ENCODE results near the gene PAQR6.
A peak's percentile ranks its signal among the peaks of the same experiment; 100 is the strongest.
"Not testable (repeated sequence)": the region's sequence is repeated elsewhere in the genome, so short reads cannot be mapped to it uniquely, and the experiment has no call there.

The PAQR6 gene

DNA sequence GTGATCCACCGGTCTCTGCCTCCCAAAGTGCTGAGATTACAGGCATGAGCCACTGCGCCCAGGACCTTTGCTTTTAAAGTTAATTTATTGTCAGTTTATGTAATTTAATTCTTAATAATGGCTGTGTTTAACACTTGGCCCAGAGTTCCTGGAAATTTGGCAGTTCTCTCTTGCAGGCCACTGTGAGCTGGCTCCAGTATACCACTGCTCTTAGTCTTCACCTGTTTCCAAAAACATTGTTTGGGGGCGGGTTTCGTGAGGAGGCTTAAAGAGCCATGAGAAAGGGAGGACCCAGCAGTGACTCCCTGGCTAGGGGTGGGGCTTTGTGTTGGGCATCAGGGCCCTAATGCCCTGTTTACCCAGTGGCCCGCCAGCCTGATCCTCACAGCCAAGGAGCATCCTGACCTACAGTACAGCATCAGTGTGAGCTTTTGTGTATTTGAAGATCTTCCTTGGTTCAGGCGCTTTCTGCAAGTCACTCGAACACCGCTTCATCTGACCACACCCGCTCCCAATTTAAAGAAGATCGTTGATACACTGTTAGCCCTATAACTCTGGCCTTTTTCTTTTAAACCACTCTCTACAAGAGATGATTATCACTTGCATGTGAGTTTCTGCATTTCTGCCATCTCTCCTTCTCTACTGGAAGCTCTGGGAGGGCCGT lies 17.9 kb downstream of the PAQR6 start:
- DNase-seq = no peak

DNA sequence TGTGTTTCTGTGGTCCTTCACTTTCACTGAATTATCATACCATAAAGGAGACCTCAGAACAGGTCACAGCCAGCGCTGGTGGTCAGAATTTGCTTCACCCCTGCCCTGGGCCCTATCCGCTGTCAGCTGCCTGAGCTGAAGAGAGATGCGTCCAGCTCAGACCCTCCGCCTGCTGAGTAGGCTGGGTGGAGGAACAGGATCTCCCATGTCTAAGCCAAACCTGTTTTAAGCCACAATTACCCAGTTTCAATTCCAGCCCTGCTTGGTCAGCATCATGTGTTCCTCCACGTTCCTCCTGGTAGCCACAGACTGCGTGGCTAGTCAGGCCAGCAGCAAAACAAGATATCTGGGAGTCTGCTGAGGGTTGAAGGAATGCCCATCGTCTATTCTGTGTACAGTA lies 19.4 kb downstream of the PAQR6 start:
- no peak for DNase-seq

DNA sequence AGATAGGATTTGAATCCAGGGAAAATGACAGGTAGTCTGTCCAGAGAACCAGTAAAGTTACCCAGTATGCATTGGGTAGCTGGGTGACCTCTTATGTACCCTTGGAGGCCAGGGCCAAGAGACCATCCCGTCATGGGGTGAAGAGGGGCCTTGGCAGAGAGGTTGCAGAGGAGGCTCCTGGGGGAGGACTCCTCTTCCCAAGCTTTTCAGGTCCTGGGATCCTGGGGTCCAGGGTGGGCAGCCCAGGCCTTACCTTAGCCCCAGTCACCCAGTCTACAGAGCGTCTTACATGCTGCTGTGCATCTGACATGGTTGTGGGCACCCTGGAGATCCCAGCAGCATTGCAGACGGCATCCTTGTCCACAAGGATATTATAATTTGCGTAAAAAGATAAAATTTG lies 21.1 kb downstream of the PAQR6 start:
- DNase-seq = no peak

DNA sequence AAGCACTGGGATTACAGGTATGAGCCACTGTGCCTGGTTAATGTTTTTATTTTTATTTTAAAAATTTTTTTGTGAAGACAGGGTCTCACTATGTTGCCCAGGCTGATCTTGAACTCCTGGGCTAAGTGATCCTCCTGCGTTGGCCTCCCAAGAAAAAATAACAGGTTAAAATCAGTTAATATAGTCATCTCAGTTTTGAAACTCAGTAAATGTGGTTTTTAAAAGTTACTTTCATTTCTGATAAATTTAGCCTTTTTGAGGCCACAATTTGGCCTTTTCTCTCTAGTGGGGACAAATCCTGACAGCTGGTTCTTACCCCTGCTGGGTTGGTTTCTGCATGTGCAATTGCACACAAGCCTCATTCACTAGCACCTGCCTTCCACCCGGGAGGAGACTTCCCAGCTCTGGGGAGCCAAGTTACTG lies 21.7 kb downstream of the PAQR6 start:
- no peak for DNase-seq

DNA sequence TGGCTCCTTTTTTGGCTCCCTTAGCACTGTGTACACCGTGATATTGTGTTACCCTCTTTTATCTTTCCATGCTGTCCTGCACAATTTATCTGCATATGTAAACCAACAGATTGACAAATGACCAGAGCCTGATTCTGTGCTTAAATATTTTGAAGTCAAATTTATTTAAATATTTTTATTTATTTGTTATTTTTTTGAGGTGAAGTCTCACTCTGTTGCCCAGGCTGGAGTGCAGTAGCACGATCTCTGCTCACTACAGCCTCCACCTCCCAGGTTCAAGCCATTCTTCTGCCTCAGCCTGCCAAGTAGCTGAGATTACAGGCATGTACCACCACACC lies 22.2 kb downstream of the PAQR6 start:
- DNase-seq = no peak

DNA sequence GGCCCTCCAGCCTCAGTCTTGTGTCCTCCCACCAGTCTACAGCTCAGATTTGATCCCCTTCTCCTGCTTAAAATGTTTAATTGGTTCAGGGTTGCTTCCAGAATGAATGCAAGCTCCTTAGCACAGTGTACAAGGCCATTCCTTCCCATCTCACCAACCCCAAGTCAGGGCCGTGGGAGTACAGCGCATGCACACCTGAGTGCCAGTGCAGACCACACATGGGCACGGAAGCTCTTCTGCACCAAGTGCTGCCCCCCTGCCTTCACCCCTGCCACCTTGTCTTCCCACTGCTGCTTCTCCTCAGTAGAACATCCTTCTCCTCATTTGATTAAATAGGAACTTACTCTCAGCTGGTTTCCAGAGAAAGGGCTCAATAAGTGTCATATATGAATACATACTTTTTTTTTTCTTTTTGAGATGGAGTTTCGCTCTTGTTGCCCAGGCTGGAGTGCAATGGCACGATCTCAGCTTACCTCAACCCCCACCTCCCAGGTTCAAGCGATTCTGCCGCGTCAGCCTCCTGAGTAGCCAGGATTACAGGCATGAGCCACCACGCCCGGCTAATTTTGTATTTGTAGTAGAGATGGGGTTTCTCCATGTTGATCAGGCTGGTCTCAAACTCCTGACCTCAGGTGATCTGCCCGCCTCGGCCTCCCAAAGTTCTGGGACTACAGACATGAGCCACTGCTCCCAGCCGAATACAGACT lies 25.7 kb downstream of the PAQR6 start:
- DNase-seq = no peak

DNA sequence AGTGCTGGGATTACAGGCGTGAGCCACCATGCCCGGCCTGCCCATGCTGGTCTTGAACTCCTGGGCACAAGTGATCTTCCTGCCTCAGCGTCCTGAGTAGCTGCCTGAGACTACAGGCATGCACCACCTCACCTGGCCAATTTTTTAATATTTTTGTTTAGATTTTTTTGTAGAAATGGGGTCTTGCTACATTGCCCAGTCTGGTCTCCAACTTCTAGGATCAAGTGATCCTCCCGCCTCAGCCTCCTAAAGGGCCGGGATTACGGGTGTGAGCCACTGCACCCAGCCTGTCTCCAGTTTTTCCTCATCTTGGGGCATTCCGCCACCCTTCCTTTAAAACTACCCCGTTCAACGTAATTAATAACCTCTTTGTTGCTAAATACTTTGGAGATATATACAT lies 27.6 kb downstream of the PAQR6 start:
- no peak for DNase-seq

DNA sequence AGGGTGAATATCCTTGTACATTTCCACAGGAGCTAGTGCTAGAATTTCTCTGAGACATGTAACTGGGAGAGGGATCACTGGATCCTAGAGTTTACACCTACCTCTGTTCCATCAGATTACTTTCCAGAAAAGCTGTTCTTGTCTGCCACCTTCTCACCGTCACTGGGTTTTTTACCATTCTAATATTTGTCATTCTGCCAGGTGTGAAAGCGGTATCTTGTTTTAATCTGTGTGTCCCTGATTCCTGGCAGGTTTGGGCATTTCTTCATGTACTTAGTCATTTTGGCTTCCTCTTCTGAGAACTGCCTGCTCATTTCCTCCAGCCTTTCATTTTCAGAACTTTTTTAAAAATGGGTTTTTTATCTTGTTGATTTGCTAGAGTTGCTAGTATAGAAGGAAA lies 30.0 kb downstream of the PAQR6 start:
- DNase-seq = no peak

DNA sequence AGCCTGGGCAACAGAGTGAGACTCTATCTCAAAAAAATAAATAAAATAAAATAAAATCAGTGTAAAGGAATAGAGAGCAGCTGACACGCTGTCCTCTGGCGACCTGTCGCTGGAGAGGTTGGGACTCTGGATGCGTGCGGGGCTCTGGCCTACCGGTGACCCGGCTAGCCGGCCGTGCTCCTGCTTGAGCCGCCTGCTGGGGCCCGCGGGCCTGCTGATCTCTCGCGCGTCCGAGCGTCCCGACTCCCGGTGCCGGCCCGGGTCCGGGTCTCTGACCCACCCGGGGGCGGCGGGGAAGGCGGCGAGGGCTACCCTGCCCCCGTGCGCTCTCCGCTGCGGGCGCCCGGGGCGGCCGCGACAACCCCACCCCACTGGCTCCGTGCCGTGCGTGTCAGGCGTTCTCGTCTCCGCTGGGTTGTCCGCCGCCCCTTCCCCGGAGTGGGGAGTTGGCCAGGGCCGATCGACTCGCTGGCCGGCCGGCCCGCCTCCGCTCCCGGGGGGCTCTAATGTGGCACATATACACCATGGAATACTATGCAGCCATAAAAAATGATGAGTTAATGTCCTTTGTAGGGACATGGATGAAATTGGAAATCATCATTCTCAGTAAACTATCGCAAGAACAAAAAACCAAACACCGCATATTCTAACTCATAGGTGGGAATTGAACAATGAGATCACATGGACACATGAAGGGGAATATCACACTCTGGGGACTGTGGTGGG lies 31.3 kb downstream of the PAQR6 start:
- not testable (repeated sequence) for DNase-seq

DNA sequence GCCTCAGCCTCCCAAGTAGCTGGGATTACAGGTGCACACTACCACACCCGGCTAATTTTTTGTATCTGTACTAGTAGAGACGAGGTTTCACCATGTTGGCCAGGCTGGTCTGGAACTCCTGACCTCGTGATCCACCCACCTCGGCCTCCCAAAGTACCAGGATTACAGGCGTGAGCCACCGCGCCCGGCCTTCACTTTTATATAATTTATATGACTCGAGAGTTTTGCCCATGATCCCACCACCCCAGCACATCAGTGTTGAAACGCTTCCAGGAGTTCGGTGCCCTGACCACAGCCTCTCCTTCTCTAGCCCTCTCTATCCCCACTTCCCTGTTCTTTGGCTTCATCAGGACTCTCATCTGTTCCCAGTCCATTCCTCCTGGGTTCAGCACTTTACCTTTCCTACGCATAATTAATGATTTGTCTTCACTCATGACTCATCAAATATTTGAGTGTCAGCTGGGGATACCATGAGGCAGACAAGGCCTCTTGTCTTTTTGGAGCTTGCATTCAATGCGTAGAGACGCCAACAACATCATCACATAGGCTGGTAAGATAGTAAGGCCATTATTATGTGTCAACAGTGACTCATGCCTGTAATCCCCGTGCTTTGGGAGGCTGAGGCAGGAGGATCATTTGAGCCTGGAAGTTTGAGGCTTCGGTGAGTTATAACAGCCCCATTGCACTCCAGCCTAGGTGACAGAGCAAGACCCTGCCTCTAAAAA lies 33.7 kb downstream of the PAQR6 start:
- DNase-seq = no peak

DNA sequence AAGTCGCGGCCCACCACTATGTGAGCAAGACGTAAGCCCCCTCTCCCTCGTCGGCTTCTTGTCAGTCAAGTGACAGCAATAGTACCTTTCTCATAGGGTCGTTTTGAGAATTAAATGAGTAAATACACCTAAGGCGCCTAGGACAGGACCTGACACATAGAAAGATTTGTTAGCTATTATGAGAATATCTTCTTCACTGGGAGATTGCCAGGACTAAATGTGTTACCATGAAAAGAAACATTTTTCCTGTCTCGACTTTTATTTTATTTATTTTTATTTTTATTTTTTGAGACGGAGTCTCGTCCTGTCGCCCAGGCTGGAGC lies 34.3 kb downstream of the PAQR6 start:
- no peak for DNase-seq

DNA sequence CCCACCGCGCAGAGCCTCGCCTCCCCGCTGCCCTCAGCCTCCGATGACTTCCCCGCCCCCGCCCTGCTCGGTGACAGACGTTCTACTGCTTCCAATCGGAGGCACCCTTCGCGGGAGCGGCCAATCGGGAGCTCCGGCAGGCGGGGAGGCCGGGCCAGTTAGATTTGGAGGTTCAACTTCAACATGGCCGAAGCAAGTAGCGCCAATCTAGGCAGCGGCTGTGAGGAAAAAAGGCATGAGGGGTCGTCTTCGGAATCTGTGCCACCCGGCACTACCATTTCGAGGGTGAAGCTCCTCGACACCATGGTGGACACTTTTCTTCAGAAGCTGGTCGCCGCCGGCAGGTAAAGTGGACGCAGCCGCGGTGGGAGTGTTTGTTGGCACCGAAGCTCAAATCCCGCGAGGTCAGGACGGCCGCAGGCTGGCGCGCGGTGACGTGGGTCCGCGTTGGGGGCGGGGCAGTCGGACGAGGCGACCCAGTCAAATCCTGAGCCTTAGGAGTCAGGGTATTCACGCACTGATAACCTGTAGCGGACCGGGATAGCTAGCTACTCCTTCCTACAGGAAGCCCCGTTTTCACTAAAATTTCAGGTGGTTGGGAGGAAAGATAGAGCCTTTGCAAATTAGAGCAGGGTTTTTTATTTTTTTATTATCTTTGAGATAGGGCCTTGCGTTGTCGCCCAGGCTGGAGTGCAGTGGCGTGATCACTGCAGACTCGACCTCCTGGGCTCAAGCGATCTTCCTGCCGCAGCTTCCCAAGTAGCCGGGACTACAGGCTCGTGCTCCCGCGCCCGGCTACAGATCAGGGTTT lies 34.8 kb downstream of the PAQR6 start, which contains the start of gene PMF1:
PMF1 (plus strand) TSS at position 175 of the 811 bp plus-strand sequence; CDS start at position 184, 9 bp downstream.
- DNase-seq = peak; percentile 96

DNA sequence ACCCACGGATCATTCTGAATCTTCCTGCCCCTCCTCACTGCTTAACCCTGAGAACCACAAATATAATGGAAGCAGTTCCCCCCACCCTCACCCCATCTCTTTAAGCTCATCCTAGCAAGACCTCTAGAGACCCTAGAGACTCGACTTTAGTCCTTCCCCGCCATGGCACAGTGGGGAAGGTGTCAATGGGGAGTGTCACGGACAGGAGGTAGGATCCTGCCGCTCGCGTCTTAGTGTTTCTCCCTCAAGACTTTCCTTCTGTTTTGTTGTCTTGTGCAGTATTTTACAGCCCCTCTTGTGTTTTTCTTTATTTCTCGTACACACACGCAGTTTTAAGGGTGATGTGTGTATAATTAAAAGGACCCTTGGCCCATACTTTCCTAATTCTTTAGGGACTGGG lies 35.7 kb downstream of the PAQR6 start:
- no peak for DNase-seq

DNA sequence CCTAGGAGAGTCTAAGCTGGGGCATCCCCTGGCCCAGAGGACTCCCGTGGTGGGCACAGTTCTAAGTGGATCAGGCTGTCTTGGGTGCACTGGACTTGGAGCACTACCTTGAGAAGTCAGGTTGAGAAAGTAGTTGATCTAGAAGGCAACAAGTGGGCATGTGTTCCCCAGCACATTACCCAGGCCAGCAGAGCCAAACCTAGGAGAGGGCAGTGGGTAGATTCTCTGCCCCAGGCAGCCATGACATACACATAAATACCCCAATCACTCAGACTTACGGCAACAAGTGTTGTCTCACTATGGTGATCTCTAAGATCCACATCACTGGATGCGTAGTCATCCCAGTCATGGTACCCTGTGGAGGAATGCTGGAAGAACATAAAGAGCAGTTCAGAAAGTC lies 36.6 kb downstream of the PAQR6 start:
- no peak for DNase-seq

DNA sequence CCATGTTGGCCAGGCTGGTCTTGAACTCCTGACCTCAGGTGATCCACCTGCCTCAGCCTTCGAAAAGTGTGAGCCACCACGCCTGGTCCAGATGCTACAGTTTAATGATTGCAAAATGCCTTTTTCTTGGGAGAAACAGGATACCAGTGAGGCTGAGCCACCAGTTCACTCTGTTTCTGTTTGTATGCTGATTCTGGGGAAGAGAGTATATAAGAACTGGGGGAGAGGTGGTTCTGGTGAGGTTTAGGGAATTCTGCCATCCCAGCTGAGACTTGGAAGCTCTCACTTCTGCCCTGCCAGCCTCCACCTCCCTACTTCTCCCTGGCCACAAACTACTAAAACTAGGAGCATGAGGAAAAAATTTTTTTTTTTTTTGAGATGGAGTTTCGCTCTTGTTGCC lies 43.2 kb downstream of the PAQR6 start:
- no peak for DNase-seq

DNA sequence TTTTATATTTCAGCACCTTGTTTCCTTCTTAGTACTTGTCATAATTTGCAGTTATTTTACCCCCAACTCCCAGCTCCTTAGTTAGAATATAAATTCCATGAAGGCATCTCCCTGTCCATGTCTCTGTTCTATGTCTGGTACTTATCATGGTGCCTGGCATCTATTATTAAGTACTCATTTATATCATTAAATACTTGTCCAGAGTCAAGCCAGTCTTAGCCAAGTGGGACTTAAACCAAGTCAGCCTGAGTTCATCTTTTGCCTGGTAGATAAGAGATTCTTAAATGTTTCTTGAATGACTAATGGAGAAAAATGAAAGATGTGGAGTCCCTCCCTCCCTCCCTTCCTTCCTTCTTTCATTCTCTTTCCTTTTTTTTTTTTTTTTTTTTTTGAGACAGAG lies 44.5 kb downstream of the PAQR6 start:
- DNase-seq = no peak

DNA sequence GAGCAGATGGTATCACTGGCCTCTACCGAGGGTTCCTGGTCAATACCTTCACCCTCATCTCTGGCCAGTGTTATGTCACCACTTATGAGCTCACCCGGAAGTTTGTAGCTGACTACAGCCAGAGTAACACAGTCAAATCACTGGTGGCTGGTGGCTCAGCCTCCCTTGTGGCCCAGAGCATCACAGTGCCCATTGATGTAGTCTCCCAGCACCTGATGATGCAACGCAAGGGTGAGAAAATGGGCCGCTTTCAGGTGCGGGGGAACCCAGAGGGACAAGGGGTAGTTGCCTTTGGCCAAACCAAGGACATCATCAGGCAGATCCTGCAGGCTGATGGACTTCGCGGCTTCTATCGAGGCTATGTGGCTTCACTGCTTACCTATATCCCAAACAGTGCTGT lies 47.8 kb downstream of the PAQR6 start:
- DNase-seq = no peak

DNA sequence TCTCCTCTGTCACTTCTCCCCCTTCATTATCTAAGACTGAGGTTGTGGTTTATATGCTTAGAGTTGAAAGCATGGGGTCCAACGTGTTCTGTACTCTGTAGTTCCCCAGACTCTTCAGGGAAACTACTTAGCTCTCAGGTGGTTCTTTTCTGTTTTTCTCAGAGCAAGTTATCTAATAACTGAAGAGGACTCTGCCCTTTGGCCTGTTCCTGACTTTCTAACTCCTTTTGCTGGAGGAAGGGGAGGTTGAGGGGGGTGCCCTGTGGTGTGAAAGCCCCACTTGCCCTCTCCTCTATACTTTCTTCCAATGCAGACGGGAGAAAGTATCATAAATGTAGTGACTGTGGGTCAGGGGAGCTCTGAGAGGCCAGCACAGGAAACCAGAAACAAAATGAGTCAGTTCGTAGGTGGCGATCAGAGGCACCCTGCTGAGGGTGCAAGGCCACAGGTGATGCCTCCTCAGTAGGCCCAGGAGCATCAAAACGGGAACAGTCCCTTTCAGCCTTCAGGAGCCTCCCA lies 49.0 kb downstream of the PAQR6 start:
- no peak for DNase-seq

DNA sequence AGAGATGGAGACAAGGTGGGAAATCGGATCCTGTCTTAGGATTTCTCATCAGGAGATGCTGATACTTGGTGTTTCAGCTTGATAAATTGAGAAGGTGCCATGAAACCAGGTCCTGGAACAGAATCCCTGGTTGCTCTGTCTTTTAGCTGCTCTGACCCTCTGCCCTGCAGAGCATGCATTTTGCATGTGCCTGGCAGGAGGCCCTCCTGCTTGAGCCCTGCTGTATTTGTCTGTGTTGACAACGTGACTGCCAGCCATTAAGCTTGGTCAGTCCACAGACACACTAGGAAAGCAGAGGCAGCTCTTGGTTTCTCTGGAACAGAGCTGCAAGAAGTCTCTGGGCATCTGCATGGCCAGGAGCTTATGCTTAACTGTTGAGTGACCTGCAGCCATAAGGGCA lies 51.4 kb downstream of the PAQR6 start:
- no peak for DNase-seq

DNA sequence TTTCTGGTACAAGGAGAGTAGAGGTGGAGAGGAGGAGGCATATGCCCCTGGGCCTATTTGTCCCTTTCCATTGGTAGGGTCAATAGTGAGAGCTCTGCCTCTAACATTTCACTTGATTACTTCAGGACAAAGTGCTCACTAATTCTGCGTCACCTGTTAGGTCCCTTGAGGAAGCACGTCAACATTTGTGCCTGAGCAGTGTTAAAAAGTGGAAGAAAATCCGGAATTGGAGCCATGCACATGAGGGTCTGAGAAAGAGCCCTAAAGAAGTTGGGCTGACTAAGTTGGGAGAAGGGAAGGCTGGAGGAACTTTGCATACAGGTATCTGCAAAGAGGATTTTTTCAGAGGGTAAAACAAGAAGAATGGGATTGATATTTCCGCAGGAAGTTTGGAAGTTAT lies 52.0 kb downstream of the PAQR6 start:
- no peak for DNase-seq

DNA sequence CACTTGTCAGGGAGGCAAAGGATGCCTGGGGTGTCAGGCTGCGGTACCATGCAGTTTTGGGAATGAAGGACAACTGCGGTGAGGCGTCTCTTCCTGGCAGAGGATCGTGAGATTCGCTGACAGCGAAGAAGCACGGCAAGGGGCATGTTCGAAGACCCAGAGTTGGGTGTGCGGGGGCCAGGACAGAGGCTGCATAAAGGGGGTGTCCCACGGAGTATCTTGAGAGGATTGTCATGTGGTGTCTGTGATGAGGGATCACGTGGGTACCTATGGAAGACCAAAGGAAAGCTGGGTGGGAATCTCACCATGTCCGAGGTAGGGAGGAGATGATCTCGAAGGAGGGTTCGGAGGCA lies 53.6 kb downstream of the PAQR6 start:
- no peak for DNase-seq

DNA sequence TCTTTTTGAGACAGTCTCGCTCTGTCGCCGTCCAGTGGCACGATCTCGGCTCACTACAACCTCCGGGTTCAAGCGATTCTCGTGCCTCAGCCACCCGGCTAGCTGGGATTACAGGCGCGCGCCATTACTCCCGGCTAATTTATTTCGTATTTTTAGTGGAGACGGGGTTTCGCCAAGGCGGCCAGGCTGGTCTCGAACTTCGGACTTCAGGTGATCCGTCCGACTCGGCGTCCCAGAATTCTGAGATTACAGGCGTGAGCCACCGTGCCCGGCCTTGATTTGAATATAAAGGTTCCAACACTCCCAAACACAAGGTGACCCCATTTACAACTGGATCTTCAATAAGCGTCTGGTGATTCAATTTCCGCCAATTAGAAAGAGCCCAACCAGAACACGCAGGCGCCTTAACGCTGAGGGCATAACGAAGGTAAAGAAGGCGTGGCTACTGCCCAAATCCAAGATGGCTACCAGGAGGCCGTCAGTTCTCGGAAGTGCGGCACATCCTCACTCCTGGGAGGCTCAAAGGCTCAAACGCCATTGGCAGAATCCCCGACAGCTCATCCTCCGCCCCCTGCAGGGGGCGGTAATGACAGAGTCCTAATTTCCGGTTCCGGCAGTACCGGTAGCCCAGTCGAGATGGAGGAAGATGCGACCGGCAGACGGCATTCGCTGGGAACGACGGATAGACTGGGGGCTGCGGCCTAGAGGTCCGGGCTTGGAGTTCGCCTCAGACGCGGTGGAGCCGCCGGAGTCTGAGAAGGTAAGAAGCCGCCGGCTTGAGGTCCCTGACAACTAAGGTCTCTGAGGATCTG lies 54.2 kb downstream of the PAQR6 start, which contains the start of gene SLC25A44:
SLC25A44 (plus strand) TSS at position 617 of the 812 bp plus-strand sequence. CDS start 5,744 bp downstream, outside the sequence.
- peak; percentile 95 for DNase-seq

All from effector CD4-positive, alpha-beta T cell (primary cell).